GM12878 (cell line): Measurements from ENCODE around the gene LTB4R2. TPM values are rescaled to one million over a fixed set of nuclear protein-coding genes. Genes with fewer than 3 reads are reported as not detected.

ENCODE experiments used
- ATAC-seq: fragments of 200-7000 bp; cut with Tn5 transposase; 3 replicates; pipeline ENCODE4 v1.9.1; 2020; ENCODE audit warnings: mild to moderate bottlenecking, moderate library complexity
- BruUV-seq: library from RNA; stranded (reverse); fragments of 400-500 nt; replicated peaks from 2 replicates; lab custom pipeline; 2021; lab: Mats Ljungman, UMichigan
- CTCF ChIA-PET: fragments of 300-600 bp; sonication (Branson Sonifier 250); formaldehyde crosslinking; extraction: SDS; loops from one replicate; lab custom pipeline; 2021; ENCODE audit warnings: inconsistent platforms; lab: Yijun Ruan, JAX
- POLR2A ChIA-PET: fragments of 350-600 bp; formaldehyde crosslinking; extraction: SDS; loops from one replicate; lab custom pipeline; 2021; ENCODE audit warnings: inconsistent platforms; lab: Charles Lee
- RAD21 ChIA-PET: fragments of 300-600 bp; sonication (Branson Sonifier 250); formaldehyde crosslinking; loops from one replicate; lab custom pipeline; 2023; ENCODE audit warnings: antibody characterized with exemption; ENCODE audit not compliant: unreplicated experiment; lab: Charles Lee
- SMC1A ChIA-PET: fragments of 300-600 bp; sonication (Branson Sonifier 250); formaldehyde crosslinking; loops from one replicate; lab custom pipeline; 2023; ENCODE audit not compliant: unreplicated experiment, uncharacterized antibody; lab: Charles Lee
- DNase-seq: peaks from one replicate; pipeline ENCODE4 v3.0.0-alpha.2; 2011; ENCODE audit warnings: low read depth, low spot score
- FAIRE-seq: peaks from 3 replicates; lab custom pipeline; 2011; peaks lifted over from hg19 to GRCh38; lab: Jason Lieb, UNC
- H2AFZ ChIP-seq: 2 replicates; pipeline ENCODE4 v1.6.0; 2011; ENCODE audit warnings: low read depth, low read length, control low read depth; ENCODE audit not compliant: control insufficient read depth
- H3K27ac ChIP-seq: 2 replicates; pipeline ENCODE4 v1.5.1; 2011; ENCODE audit warnings: control low read depth; ENCODE audit not compliant: control insufficient read depth, insufficient read depth
- H3K27me3 ChIP-seq, 2 experiments: replicated peaks in 1 of 2; 2 replicates each; pipeline versions ENCODE4 v1.6.0 to v1.6.1; 2011; ENCODE audit warnings: low read length in 1 of 2; ENCODE audit not compliant: control insufficient read depth in 2 of 2, insufficient read depth in 2 of 2
- H3K36me3 ChIP-seq, 2 experiments: 2 replicates each; pipeline ENCODE4 v1.5.1; 2011; ENCODE audit warnings: low read length in 1 of 2; ENCODE audit not compliant: control insufficient read depth in 2 of 2, insufficient read depth in 2 of 2
- H3K4me1 ChIP-seq: 2 replicates; pipeline ENCODE4 v1.6.1; 2011; ENCODE audit warnings: mild to moderate bottlenecking, low read length, moderate library complexity, mixed read lengths; ENCODE audit not compliant: control insufficient read depth, insufficient read depth
- H3K4me2 ChIP-seq: 2 replicates; pipeline ENCODE4 v1.6.0; 2011; ENCODE audit warnings: control low read depth; ENCODE audit not compliant: control insufficient read depth, insufficient read depth
- H3K4me3 ChIP-seq: fragments of 200-600 bp; sonication (generic); 2 replicates; pipeline ENCODE4 v1.5.1; 2016
- H3K79me2 ChIP-seq: 2 replicates; pipeline ENCODE4 v1.6.0; 2011; ENCODE audit warnings: low read length; ENCODE audit not compliant: control insufficient read depth, insufficient read depth
- H3K9ac ChIP-seq: 2 replicates; pipeline ENCODE4 v1.8.0; 2011; ENCODE audit warnings: low read length, control low read depth, mixed read lengths; ENCODE audit not compliant: control insufficient read depth, insufficient read depth
- H3K9me3 ChIP-seq: replicated peaks from 3 replicates; pipeline ENCODE4 v1.5.1; 2011; ENCODE audit warnings: mild to moderate bottlenecking, low read length; ENCODE audit not compliant: control insufficient read depth, insufficient read depth
- H4K20me1 ChIP-seq: 2 replicates; pipeline ENCODE4 v1.6.0; 2011; ENCODE audit not compliant: control insufficient read depth, insufficient read depth
- ASH2L ChIP-seq: fragments of 300-600, 200-600 bp; sonication (generic); IDR thresholded peaks from 2 replicates; pipeline ENCODE4 v1.6.1; 2017; ENCODE audit warnings: low read depth, mild to moderate bottlenecking, borderline replicate concordance
- BRCA1 ChIP-seq: IDR thresholded peaks from 2 replicates; pipeline ENCODE4 v1.6.1; 2011; ENCODE audit warnings: low read depth, low read length, improper control_type of control experiment
- CHD2 ChIP-seq: IDR thresholded peaks from 2 replicates; pipeline ENCODE4 v1.6.1; 2011; ENCODE audit warnings: low read depth, low read length, improper control_type of control experiment, borderline replicate concordance
- NFIC ChIP-seq: IDR thresholded peaks from 2 replicates; pipeline ENCODE4 v1.6.1; 2012; ENCODE audit warnings: low read depth, mild to moderate bottlenecking, inconsistent platforms, low read length, moderate library complexity
- POLR2A ChIP-seq: IDR thresholded peaks from 2 replicates; pipeline ENCODE4 v1.6.1; 2011; ENCODE audit warnings: low read depth, mild to moderate bottlenecking, low read length
- WGBS: methylation state at CpG from one replicate; pipeline ENCODE4 v1.1.6; 2016; ENCODE audit warnings: low lambda C conversion rate; ENCODE audit not compliant: insufficient replicate concordance, insufficient coverage; ENCODE audit errors: missing lambda C conversion rate; 5-methylcytosine and 5-hydroxymethylcytosine counted together
- in situ Hi-C: fragments of 300-500 bp; cut with MboI; formaldehyde crosslinking; loops from 9 replicates; pipeline ENCODE4 v1.14.3; 2018; ENCODE audit warnings: mixed read lengths
- intact Hi-C: fragments of 100-400 bp; cut with micrococcal nuclease; formaldehyde crosslinking; loops from one replicate; pipeline ENCODE4 v1.14.2; 2022; ENCODE audit not compliant: unreplicated experiment
- polyA plus RNA-seq, 11 experiments: library from polyadenylated mRNA; depleted of rRNA in 4 of 11; unstranded in 6 of 11; stranded (reverse) in 5 of 11; fragments of >200 nt; fragmentation: Nextera tagmentation in 4 of 11; fragmentation: Illumina TruSeq in 1 of 11; extraction: Ambion mirVana in 4 of 11; extraction: Trizol in 1 of 11; gene quantifications; 1 replicate in 1 of 11; 2 replicates in 10 of 11; pipeline versions ENCODE4 v1.2.1 to v1.2.3, GENCODE V29; 2011 to 2016; ENCODE audit warnings: inconsistent platforms in 2 of 11, missing spikeins in 2 of 11, low read depth in 1 of 11
- total RNA-seq, 4 experiments: library from RNA; depleted of rRNA in 3 of 4; stranded (reverse); fragments of >200 nt in 3 of 4; fragmentation: Illumina TruSeq in 1 of 4; extraction: Trizol in 1 of 4; gene quantifications; 2 replicates each; pipeline versions ENCODE4 v1.2.1 to v1.2.3, GENCODE V29; 2013 to 2021

LTB4R2 gene
- total and polyA plus RNA-seq, 10 of the 15 experiments (the other 5 are each of a cell fraction or from before 2014, with no cell fraction given) = 0.06 to 16.0 (median 2.6) TPM

GRCh38 chr14:24263848-24264247, 46.1 kb upstream of the LTB4R2 start:
- BruUV-seq = no TSS peak
- 67% methylated on average over 6 of the region's 6 CpGs for WGBS
- CTCF ChIA-PET = interaction anchor here (1.4 to 2.1 kb wide), 2 partner anchors 17 to 44 kb away, joined by 3 to 10 read pairs; partner anchors contain the start of gene CIDEB
- intact Hi-C loops (no loop called here), in situ Hi-C loops (no loop called here)
- Histone ChIP-seq H3K36me3 (peaks cover 3 to 11% of the 10 kb centered on the region in 2 experiments; a peak in 3 of 4 replicates), H3K4me2 (no peak overlapping the region), H3K4me1 (no peaks in the 10 kb centered on the region), H3K79me2 (no peaks in the 10 kb centered on the region), H3K9me3 (no peaks in the 10 kb centered on the region), H3K27ac (no peak overlapping the region), H4K20me1 (no peaks in the 10 kb centered on the region), H3K27me3 (no peaks in the 10 kb centered on the region), H3K9ac (no peak overlapping the region), H2AFZ (no peak overlapping the region), H3K4me3 (no peak overlapping the region)
- FAIRE-seq (no peak), ATAC-seq (no peak), DNase-seq (no peak)
- POLR2A ChIA-PET = interaction anchor here (0.9 kb wide), 1 partner anchor 22 kb away, joined by 3 read pairs; the partner anchor contains the start of gene TINF2
- RAD21 ChIA-PET = no interaction called here
- SMC1A ChIA-PET = interaction anchor here (2.8 kb wide), 1 partner anchor 17 kb away, joined by 14 read pairs; no protein-coding TSS in a partner anchor
- TF ChIP-seq NFIC = no peak
- 0 out of 2 replicates have a peak, but pooled peaks have one; percentile 1 for TF ChIP-seq POLR2A
- TF ChIP-seq ASH2L = no peak
- TF ChIP-seq CHD2 = no peak

- Histone ChIP-seq H3K4me1 (no peaks in the 10 kb centered on the region), H3K9ac (no peak overlapping the region), H3K4me2 (no peak overlapping the region), H3K4me3 (no peak overlapping the region), H2AFZ (no peak overlapping the region), H3K27me3 (no peaks in the 10 kb centered on the region), H4K20me1 (no peaks in the 10 kb centered on the region), H3K79me2 (no peaks in the 10 kb centered on the region), H3K27ac (no peak overlapping the region), H3K9me3 (no peaks in the 10 kb centered on the region), H3K36me3 (peaks cover 3 to 11% of the 10 kb centered on the region in 2 experiments; a peak in 3 of 4 replicates)
- ChIA-PET CTCF (interaction anchor here (0.9 to 1.4 kb wide), 2 partner anchors 16 to 44 kb away, joined by 3 read pairs; partner anchors contain the start of gene CIDEB), POLR2A (no interaction called here), SMC1A (interaction anchor here (2.8 kb wide), 1 partner anchor 18 kb away, joined by 14 read pairs; no protein-coding TSS in a partner anchor), RAD21 (no interaction called here)
- BruUV-seq = no TSS peak
- TF ChIP-seq POLR2A (0 out of 2 replicates have a peak, but pooled peaks have one; percentile 15), BRCA1 (no peak)
- FAIRE-seq = no peak
- no peak for ATAC-seq
- intact Hi-C loops = no loop called here
- 78% methylated on average over 6 of the region's 6 CpGs for WGBS
- in situ Hi-C loops = no loop called here
- no peak for DNase-seq
These were observed 45.6 kb upstream of the LTB4R2 start for GRCh38 chr14:24264298-24264697.
